ENCODE data around the gene SPATS2L. TPM values are rescaled to one million over a fixed set of nuclear protein-coding genes. Genes with fewer than 3 reads are reported as not detected.

SPATS2L gene
- total RNA-seq, 2 experiments from 2014 or later = 53.9 to 56.7 TPM

- H3K36me3 Mint-ChIP-seq (ENCODE audit: low read depth) = peaks cover 11% of the 10 kb centered on the region
- CTCF ChIA-PET = interaction anchor here (1.2 kb wide), 1 partner anchor 10 kb away, joined by 3 read pairs; no protein-coding TSS in a partner anchor
- H3K4me3 Mint-ChIP-seq = no peak overlapping the region
- no peak overlapping the region for H3K27ac Mint-ChIP-seq
- H3K4me1 Mint-ChIP-seq = peaks cover 33% of the 10 kb centered on the region
- POLR2A ChIA-PET = no interaction called here
- DNase-seq = no peak
- no peaks in the 10 kb centered on the region for H3K9me3 Mint-ChIP-seq
- peaks cover 6% of the 10 kb centered on the region for H3K27me3 Mint-ChIP-seq
These were observed 217.1 kb downstream of the SPATS2L start for GRCh38 chr2:200523604-200524003.

GRCh38 chr2:200525066-200525465 lies 218.6 kb downstream of the SPATS2L start:
- no peak for DNase-seq
- Mint-ChIP-seq H3K4me3 (peak overlapping the region; percentile 88), H3K27ac (no peak overlapping the region)

GRCh38 chr2:200525551-200525881 lies 219.0 kb downstream of the SPATS2L start:
- POLR2A ChIA-PET = no interaction called here
- peak overlapping the region; percentile 88 for H3K4me3 Mint-ChIP-seq

More at GRCh38 chr2:200525066-200525465, 218.6 kb downstream of the SPATS2L start:
- ChIA-PET CTCF (interaction anchor here (1.5 to 1.7 kb wide), 2 partner anchors 15 to 17 kb away, joined by 4 to 6 read pairs; partner anchors contain the start of gene KCTD18), POLR2A (no interaction called here)
- H3K4me1 Mint-ChIP-seq = peaks cover 39% of the 10 kb centered on the region
- H3K27me3 Mint-ChIP-seq = peaks cover 6% of the 10 kb centered on the region
- no peaks in the 10 kb centered on the region for H3K9me3 Mint-ChIP-seq
- H3K36me3 Mint-ChIP-seq (ENCODE audit: low read depth) = peaks cover 16% of the 10 kb centered on the region

DNA sequence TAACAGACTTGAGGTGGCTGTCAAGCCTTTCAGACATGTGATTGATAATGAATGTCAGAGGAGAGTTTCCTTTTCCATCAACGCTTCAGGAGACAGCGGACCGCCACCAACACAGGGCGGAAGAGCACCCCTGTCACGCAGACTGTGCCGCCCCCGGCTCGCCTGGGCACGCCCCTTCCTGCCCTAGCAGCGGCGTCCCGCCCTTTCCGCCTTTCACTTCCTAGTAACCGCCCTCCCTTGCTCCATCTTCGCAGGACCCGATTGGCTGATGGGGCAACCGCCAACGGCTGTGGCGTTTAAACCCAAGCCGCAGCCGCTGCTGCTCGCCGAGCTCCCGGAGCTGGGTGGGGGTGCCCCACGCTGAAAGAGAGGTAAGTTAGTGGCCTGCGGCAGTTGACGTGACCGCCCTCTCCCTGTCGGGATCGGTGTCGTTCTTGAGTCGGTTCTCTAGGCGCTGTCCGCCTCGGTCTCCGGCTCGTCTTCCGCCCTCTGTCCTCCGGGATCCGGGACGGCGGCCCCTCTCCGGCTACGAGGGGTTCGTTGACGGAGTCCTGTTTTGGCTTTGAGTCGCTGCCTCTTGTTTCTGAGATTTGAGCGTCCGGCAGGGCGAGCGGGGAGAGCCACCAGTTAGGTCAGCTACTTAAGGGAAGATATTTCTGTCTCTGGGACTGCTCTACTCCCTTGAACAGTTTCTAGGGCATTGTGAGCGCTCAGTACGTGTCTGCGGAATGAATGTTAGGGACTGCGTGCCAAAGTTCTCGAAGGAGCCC lies 219.6 kb downstream of the SPATS2L start, which contains the start of gene SGO2:
TSS of gene SGO2 (plus strand) at position 326 of the 770 bp plus-strand sequence. CDS start 6,769 bp downstream, outside the sequence.
- Mint-ChIP-seq H3K27ac (peak within 1 kb of the TSS; percentile 89), H3K4me3 (peak within 1 kb of the TSS; percentile 88), H3K4me1 (peaks cover 39% of the 10 kb centered on the region), H3K27me3 (peaks cover 6% of the 10 kb centered on the region), H3K9me3 (no peaks in the 10 kb centered on the region), H3K36me3 (ENCODE audit: low read depth) (peaks cover 16% of the 10 kb centered on the region)
- peak; percentile 97 for DNase-seq
- CTCF ChIA-PET = interaction anchor here (1.4 to 1.8 kb wide), 4 partner anchors 9 to 208 kb away, joined by 3 to 6 read pairs (median 4); partner anchors contain the start of gene KCTD18
- POLR2A ChIA-PET = interaction anchor here (0.7 kb wide), 1 partner anchor 278 kb away, joined by 3 read pairs; no protein-coding TSS in a partner anchor

More at GRCh38 chr2:200525551-200525881, 219.0 kb downstream of the SPATS2L start:
- peaks cover 39% of the 10 kb centered on the region for H3K4me1 Mint-ChIP-seq
- DNase-seq = no peak
- peaks cover 6% of the 10 kb centered on the region for H3K27me3 Mint-ChIP-seq
- peaks cover 16% of the 10 kb centered on the region for H3K36me3 Mint-ChIP-seq (ENCODE audit: low read depth)
- CTCF ChIA-PET = interaction anchor here (1.4 to 1.8 kb wide), 4 partner anchors 10 to 209 kb away, joined by 3 to 6 read pairs (median 4); partner anchors contain the start of gene KCTD18
- peak overlapping the region; percentile 89 for H3K27ac Mint-ChIP-seq
- H3K9me3 Mint-ChIP-seq = no peaks in the 10 kb centered on the region

DNA sequence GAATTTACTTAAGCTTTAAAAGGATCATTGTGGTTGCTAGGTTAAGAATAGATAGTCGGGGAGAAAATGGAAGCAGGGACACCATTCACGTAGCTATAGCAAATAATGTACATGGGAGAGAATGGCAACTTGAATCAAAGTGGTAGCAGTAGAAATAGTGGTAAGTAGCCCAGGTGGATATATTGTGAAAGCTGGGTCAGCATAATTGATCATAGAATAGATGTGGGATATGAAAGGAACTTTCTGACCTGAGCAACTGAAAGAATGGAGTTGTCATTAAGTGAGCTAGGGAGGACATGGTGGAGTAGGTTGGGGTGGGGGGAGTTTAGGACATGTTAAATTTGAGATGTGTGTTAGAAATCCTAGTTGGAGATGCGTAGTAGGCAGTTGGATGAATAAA lies 221.7 kb downstream of the SPATS2L start:
- ChIA-PET POLR2A (no interaction called here), CTCF (interaction anchor here (0.6 to 1.1 kb wide), 2 partner anchors 13 to 102 kb away, joined by 3 to 5 read pairs; no protein-coding TSS in a partner anchor)
- Mint-ChIP-seq H3K36me3 (ENCODE audit: low read depth) (peaks cover 19% of the 10 kb centered on the region), H3K27me3 (peaks cover 4% of the 10 kb centered on the region), H3K4me3 (peak overlapping the region; percentile 88), H3K27ac (no peak overlapping the region), H3K4me1 (peaks cover 39% of the 10 kb centered on the region), H3K9me3 (no peaks in the 10 kb centered on the region)
- DNase-seq = no peak

Other genes with a start within 250 kb of the SPATS2L start
- gene KCTD18, start 203.4 kb downstream of the SPATS2L start, total RNA-seq = 10 to 100 TPM; 20.4 to 20.5 TPM
- gene SGO2, start 219.5 kb downstream of the SPATS2L start, total RNA-seq = 10 to 100 TPM; 47.7 to 55.2 TPM

All from activated CD4-positive, alpha-beta T cell treated with anti-CD3 and anti-CD28 coated beads, Interleukin-2, amount 10 ng/mL, durations not matched to agents 7 days and 5 days (primary cell).